H9 (cell line): ENCODE data around the gene QSER1. TPM values are rescaled to one million over a fixed set of nuclear protein-coding genes. Genes with fewer than 3 reads are reported as not detected.
A peak's percentile ranks its signal among the peaks of the same experiment; 100 is the strongest.

ENCODE experiments used
- DNase-seq: peaks from one replicate; pipeline ENCODE4 v3.0.0-alpha.2; 2017
- H2AFZ ChIP-seq: one replicate; pipeline ENCODE4 v1.6.1; 2013; ENCODE audit warnings: mild to moderate bottlenecking, low read length, control low read depth, moderate library complexity
- H2AK5ac ChIP-seq: 2 replicates; pipeline ENCODE4 v1.6.1; 2013; ENCODE audit warnings: low read length, control low read depth, mixed read lengths; ENCODE audit not compliant: insufficient read length
- H2BK120ac ChIP-seq: one replicate; pipeline ENCODE4 v1.6.1; 2013; ENCODE audit warnings: low read depth, mild to moderate bottlenecking, low read length, control low read depth, inconsistent platforms; ENCODE audit not compliant: poor library complexity, severe bottlenecking
- H2BK12ac ChIP-seq: 2 replicates; pipeline ENCODE4 v1.6.1; 2013; ENCODE audit warnings: low read length, control low read depth, mixed read lengths, low read depth; ENCODE audit not compliant: insufficient read length
- H2BK15ac ChIP-seq: 2 replicates; pipeline ENCODE4 v1.6.1; 2013; ENCODE audit warnings: low read depth, low read length, control low read depth
- H2BK20ac ChIP-seq: one replicate; pipeline ENCODE4 v1.6.1; 2013; ENCODE audit warnings: low read depth, mild to moderate bottlenecking, low read length, control low read depth, inconsistent platforms; ENCODE audit not compliant: poor library complexity, severe bottlenecking
- H2BK5ac ChIP-seq: 2 replicates; pipeline ENCODE4 v1.6.1; 2013; ENCODE audit warnings: low read length, control low read depth, mixed read lengths; ENCODE audit not compliant: insufficient read length
- H3K14ac ChIP-seq: 2 replicates; pipeline ENCODE4 v1.6.1; 2013; ENCODE audit warnings: low read length, control low read depth; ENCODE audit not compliant: insufficient read depth
- H3K18ac ChIP-seq: 2 replicates; pipeline ENCODE4 v1.6.1; 2013; ENCODE audit warnings: low read depth, mild to moderate bottlenecking, mixed read lengths, low read length, control low read depth; ENCODE audit not compliant: insufficient read length
- H3K23ac ChIP-seq: 2 replicates; pipeline ENCODE4 v1.6.1; 2013; ENCODE audit warnings: low read length, control low read depth, mixed read lengths, low read depth; ENCODE audit not compliant: insufficient read length
- H3K23me2 ChIP-seq: 2 replicates; pipeline ENCODE4 v1.6.1; 2013; ENCODE audit warnings: low read depth, mild to moderate bottlenecking, mixed read lengths, low read length, control low read depth; ENCODE audit not compliant: insufficient read length, poor library complexity, severe bottlenecking
- H3K27ac ChIP-seq: 2 replicates; pipeline ENCODE4 v1.5.1; 2013; ENCODE audit warnings: low read length, control low read depth, mixed read lengths, low read depth; ENCODE audit not compliant: insufficient read length
- H3K27me3 ChIP-seq: 2 replicates; pipeline ENCODE4 v1.6.1; 2013; ENCODE audit warnings: low read length, control low read depth, inconsistent platforms; ENCODE audit not compliant: insufficient read depth
- H3K4ac ChIP-seq: 2 replicates; pipeline ENCODE4 v1.6.1; 2013; ENCODE audit warnings: low read depth, mild to moderate bottlenecking, control low read depth, inconsistent platforms, low read length, moderate library complexity
- H3K4me1 ChIP-seq: 2 replicates; pipeline ENCODE4 v1.6.1; 2013; ENCODE audit warnings: low read length, control low read depth, inconsistent platforms; ENCODE audit not compliant: insufficient read depth
- H3K4me2 ChIP-seq: 2 replicates; pipeline ENCODE4 v1.6.1; 2013; ENCODE audit warnings: low read length, control low read depth, mixed read lengths; ENCODE audit not compliant: insufficient read length, insufficient read depth
- H3K56ac ChIP-seq: 2 replicates; pipeline ENCODE4 v1.6.1; 2013; ENCODE audit warnings: low read depth, mild to moderate bottlenecking, mixed read lengths, low read length, control low read depth; ENCODE audit not compliant: insufficient read length
- H3K79me1 ChIP-seq: 2 replicates; pipeline ENCODE4 v1.6.1; 2013; ENCODE audit warnings: low read depth, mild to moderate bottlenecking, moderate library complexity, low read length, control low read depth, inconsistent platforms; ENCODE audit not compliant: insufficient read depth, poor library complexity, severe bottlenecking
- H3K79me2 ChIP-seq: 2 replicates; pipeline ENCODE4 v1.6.1; 2013; ENCODE audit warnings: low read length, control low read depth, inconsistent platforms; ENCODE audit not compliant: insufficient read depth
- H3K9ac ChIP-seq: 2 replicates; pipeline ENCODE4 v1.6.1; 2013; ENCODE audit warnings: low read length, control low read depth, mixed read lengths; ENCODE audit not compliant: insufficient read length; ENCODE audit errors: extremely low read depth
- H3K9me3 ChIP-seq: one replicate; pipeline ENCODE4 v1.6.1; 2013; ENCODE audit warnings: low read depth, low read length, inconsistent platforms; ENCODE audit not compliant: control insufficient read depth
- H3T11ph ChIP-seq: one replicate; pipeline ENCODE4 v1.6.1; 2013; ENCODE audit warnings: mild to moderate bottlenecking, low read length, control low read depth, inconsistent platforms
- H4K20me1 ChIP-seq: one replicate; pipeline ENCODE4 v1.6.1; 2013; ENCODE audit not compliant: control insufficient read depth, insufficient read length, insufficient read depth
- H4K5ac ChIP-seq: 2 replicates; pipeline ENCODE4 v1.6.1; 2013; ENCODE audit warnings: low read depth, mild to moderate bottlenecking, mixed read lengths, low read length, control low read depth; ENCODE audit not compliant: insufficient read length
- H4K8ac ChIP-seq: replicated peaks from 2 replicates; pipeline ENCODE4 v1.6.1; 2013; ENCODE audit warnings: low read length, control low read depth, mixed read lengths, low read depth; ENCODE audit not compliant: insufficient read length
- H4K91ac ChIP-seq: 2 replicates; pipeline ENCODE4 v1.6.1; 2013; ENCODE audit warnings: low read depth, mild to moderate bottlenecking, moderate library complexity, mixed read lengths, low read length, control low read depth; ENCODE audit not compliant: insufficient read length
- H3K27ac Mint-ChIP-seq, 3 experiments: 2 replicates in 2 of 3; 3 replicates in 1 of 3; pipeline ENCODE4 v1.8.0; 2020 to 2021; ENCODE audit warnings: mixed read lengths in 3 of 3, mild to moderate bottlenecking in 1 of 3, moderate library complexity in 1 of 3
- H3K27me3 Mint-ChIP-seq: 2 replicates; pipeline ENCODE4 v1.8.0; 2021; ENCODE audit warnings: low read depth, mild to moderate bottlenecking, moderate library complexity, mixed read lengths
- H3K36me3 Mint-ChIP-seq, 3 experiments: 2 replicates in 2 of 3; 3 replicates in 1 of 3; pipeline ENCODE4 v1.8.0; 2020 to 2021; ENCODE audit warnings: low read depth in 3 of 3, mixed read lengths in 3 of 3; ENCODE audit not compliant: insufficient read depth in 1 of 3
- H3K4me1 Mint-ChIP-seq, 2 experiments: 2 replicates each; pipeline ENCODE4 v1.8.0; 2020; ENCODE audit warnings: mixed read lengths in 2 of 2
- H3K4me3 Mint-ChIP-seq, 2 experiments: 2 replicates in 1 of 2; 3 replicates in 1 of 2; pipeline ENCODE4 v1.8.0; 2020 to 2021; ENCODE audit warnings: mild to moderate bottlenecking in 2 of 2, mixed read lengths in 2 of 2, moderate library complexity in 1 of 2
- H3K9me3 Mint-ChIP-seq, 2 experiments: 2 replicates in 1 of 2; 3 replicates in 1 of 2; pipeline ENCODE4 v1.8.0; 2020; ENCODE audit warnings: mild to moderate bottlenecking in 2 of 2, mixed read lengths in 2 of 2, moderate library complexity in 1 of 2
- total RNA-seq: library from RNA; stranded (reverse); gene quantifications from 2 replicates; pipeline ENCODE4 v1.2.1, GENCODE V29; 2021
- TF ChIP-seq, protein P1 (sequence below): fragments of 200-600 bp; sonication (generic); conservative IDR thresholded peaks from 3 replicates; pipeline ENCODE4 v1.8.0; 2021; ENCODE audit warnings: antibody characterized with exemption, mild to moderate bottlenecking

Gene QSER1
- total RNA-seq, 1 experiment from 2014 or later, result 139 TPM

DNA sequence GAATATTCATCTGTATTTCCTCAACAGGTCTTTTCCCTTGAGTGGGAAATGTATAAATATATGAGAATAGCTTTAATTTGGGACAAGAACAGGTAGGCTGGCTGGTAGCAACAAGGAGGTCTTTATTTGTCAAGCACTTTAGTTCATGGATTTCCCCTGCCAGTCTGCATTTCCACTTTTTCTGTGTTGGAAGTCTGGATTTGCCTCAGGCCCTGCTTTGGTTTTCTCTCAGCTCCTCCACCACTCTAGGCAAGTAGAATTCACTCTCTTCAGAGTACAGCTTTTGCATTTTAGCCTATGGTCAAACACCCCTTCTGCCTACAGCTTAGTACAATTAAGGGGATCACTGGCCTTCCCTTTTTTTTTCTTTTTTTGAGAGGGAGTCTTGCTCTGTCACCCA lies 57.1 kb downstream of the QSER1 start:
- Mint-ChIP-seq H3K27ac (peak overlapping the region in 2 of 3 experiments; percentile 76 to 84; a peak in 4 of 7 replicates), H3K27me3 (no peaks in the 10 kb centered on the region), H3K4me1 (peaks cover 24 to 34% of the 10 kb centered on the region in 2 experiments), H3K36me3 (peaks cover 8 to 36% (median 32%) of the 10 kb centered on the region in 3 experiments; a peak in 6 of 7 replicates), H3K9me3 (no peaks in the 10 kb centered on the region), H3K4me3 (no peak overlapping the region)
- Histone ChIP-seq H3K4me2 (no peak overlapping the region), H2AK5ac (no peak overlapping the region), H4K91ac (no peak overlapping the region), H2BK12ac (no peak overlapping the region), H2BK120ac (no peak overlapping the region), H3K23ac (no peak overlapping the region), H2AFZ (no peak overlapping the region), H2BK20ac (no peak overlapping the region), H4K8ac (no peak overlapping the region), H3K14ac (no peak overlapping the region), H4K20me1 (no peaks in the 10 kb centered on the region), H2BK5ac (no peak overlapping the region), H3T11ph (no peak overlapping the region), H3K23me2 (no peaks in the 10 kb centered on the region), H3K9me3 (no peaks in the 10 kb centered on the region), H3K4me1 (no peaks in the 10 kb centered on the region), H3K27ac (no peak overlapping the region), H3K27me3 (no peaks in the 10 kb centered on the region), H3K9ac (no peak overlapping the region), H3K79me1 (peaks cover 4% of the 10 kb centered on the region), H3K56ac (no peak overlapping the region), H3K79me2 (peaks cover 3% of the 10 kb centered on the region; the same call in 1 of the 2 replicates), H4K5ac (no peak overlapping the region), H3K18ac (no peak overlapping the region), H3K4ac (no peak overlapping the region), H2BK15ac (no peak overlapping the region)
- TF ChIP-seq, protein P1, sequence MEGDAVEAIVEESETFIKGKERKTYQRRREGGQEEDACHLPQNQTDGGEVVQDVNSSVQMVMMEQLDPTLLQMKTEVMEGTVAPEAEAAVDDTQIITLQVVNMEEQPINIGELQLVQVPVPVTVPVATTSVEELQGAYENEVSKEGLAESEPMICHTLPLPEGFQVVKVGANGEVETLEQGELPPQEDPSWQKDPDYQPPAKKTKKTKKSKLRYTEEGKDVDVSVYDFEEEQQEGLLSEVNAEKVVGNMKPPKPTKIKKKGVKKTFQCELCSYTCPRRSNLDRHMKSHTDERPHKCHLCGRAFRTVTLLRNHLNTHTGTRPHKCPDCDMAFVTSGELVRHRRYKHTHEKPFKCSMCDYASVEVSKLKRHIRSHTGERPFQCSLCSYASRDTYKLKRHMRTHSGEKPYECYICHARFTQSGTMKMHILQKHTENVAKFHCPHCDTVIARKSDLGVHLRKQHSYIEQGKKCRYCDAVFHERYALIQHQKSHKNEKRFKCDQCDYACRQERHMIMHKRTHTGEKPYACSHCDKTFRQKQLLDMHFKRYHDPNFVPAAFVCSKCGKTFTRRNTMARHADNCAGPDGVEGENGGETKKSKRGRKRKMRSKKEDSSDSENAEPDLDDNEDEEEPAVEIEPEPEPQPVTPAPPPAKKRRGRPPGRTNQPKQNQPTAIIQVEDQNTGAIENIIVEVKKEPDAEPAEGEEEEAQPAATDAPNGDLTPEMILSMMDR, result no peak
- DNase-seq, result no peak
